HUDEP-2 (cell line): ENCODE measurements around the gene PRR9.
"Not testable (repeated sequence)": the region's sequence is repeated elsewhere in the genome, so short reads cannot be mapped to it uniquely, and the experiment has no call there.

Experiments used
- DNase-seq, 76 experiments: peaks; one replicate each; lab custom pipeline; 2025; ENCODE audit not compliant: unreplicated experiment in 76 of 76; lab: John Stamatoyannopoulos, UW

Gene PRR9, protein sequence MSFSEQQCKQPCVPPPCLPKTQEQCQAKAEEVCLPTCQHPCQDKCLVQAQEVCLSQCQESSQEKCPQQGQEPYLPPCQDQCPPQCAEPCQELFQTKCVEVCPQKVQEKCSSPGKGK

DNA sequence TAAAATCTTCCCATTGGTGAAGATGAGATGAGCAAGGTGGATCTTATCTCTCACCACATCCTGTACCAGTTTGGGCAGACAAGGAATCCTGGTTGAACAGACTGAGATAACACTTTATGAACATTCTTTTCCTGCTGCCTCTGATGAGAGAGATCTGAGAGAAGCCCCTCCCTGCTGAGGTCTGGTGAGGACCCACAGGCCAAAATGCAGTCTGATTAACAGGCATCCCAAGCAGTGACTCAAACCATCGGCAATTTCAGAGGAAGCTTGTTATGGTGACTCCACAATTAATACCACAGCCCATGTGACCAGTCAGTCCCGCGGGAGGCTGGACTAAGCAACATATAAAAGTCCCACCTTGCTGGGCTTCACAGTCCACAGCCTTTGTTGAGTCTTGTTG is at the start of gene PRR9:
PRR9 (plus strand) TSS at position 373 of the 400 bp plus-strand sequence. CDS start 561 bp downstream, outside the sequence.
- DNase-seq: peak in 11 of 76 experiments; percentile 4 to 35 (median 19)

DNA sequence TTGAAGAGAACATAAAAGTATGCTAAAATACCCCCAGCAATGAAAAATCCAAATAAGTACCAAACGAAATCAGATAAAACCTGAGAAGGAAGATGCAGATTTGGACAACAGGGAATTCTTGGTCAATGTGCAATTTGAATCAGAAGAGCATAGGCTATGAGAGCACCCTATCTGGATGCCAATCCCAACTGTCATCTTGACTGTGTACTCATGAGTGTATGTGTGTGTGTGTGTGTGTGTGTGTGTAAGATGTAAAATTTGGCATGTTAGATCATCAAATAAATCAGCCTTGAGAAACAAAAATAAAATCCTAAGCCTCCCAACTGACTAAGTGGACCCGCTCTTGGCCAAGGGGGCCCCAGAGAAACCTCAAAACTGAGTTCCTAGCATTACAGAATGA is 48.7 kb upstream of the PRR9 start:
- no peak for DNase-seq

DNA sequence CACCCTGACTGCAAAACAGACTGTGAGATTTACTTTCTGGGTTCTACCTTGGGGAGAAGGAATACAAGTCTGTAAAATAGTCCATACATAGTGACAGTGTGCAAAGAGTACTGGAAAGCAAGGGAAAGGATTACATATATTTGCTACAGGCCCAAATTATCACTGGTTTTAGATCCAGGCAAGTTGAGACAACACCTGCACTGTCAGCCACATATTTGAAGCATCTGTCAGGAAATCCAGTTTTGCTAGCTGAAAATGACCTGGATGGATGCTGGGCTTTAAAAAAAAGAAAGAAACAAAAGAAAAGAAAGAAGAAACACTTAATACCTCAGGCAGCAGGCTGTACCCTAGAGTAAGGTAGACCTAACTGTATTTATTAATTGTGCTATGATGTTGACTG is 42.8 kb upstream of the PRR9 start:
- no peak for DNase-seq

DNA sequence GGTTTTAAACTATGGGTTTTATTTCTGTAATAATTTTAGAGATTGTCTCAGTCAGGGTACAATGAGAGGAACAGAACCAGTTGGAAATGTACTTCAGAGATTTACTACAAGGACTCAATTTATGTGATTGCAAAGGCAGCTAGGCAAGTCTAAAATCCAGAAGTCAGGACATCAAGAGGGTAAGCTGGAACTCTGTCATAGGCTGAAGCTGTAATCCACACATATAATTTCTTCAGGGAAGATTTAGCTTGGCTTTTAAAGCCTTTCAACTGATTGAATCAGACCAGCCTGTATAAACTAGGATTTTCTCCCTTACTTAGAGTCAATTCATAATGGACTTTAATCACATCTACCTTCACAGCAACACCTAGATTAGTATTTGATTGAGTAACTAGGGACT is 38.5 kb upstream of the PRR9 start:
- DNase-seq: no peak

DNA sequence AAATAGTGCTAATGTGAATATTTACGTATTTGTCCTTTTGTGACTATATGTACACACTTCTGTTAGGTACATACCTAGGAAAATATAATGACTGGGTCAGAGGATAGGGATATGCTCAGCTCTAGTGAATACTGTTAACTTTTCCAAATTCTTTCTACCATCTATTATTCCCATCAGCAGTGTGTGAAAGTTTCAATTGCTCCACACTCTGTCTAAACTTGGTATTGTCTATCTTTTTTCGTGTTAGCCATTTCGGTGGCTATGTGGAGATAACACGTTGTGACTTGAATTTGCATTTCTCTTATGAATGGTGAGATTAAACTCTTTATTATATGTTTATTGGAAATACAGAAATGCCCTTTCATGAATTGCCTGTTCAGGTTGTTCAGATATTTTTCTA is 36.8 kb upstream of the PRR9 start:
- DNase-seq: peak in 3 of 76 experiments; percentile 8 to 9 (median 8)

DNA sequence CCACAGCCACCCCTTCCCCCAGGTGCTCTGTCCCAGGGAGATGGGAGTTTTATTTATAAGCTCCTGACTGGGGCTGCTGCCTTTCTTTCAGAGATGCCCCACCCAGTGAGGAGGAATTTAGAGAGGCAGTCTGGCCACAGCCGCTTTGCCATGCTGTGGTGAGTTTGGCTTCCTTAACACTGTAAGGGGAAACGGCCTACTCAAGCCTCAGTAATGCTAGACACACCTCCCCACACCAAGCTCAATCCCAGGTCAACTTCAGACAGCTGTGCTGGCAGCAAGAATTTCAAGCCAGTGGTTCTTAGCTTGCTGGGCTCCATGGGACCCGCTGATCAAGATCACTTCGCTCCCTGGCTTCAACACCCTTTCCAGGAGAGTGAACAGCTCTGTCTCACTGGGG is 29.1 kb upstream of the PRR9 start:
- DNase-seq: not testable (repeated sequence)

DNA sequence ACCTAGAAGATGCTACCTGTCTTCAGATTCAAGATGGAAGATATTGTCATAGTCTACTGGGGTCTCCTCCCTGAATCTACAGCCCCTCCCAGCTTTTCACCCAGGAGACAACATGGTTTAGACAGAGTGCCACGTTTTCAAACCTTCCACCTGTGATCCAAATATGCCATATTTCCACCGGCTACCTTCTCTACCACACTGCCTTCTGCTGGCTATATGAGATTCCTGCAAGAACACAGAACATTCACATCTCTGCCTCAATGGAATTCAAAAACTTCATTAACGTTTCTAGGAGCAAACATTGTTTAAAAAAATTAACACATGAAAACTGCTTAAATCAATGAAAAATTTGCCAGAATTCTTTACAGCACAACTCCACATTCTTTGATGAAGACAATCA is 27.0 kb upstream of the PRR9 start:
- peak in 17 of 76 experiments; percentile 3 to 41 (median 12) for DNase-seq

DNA sequence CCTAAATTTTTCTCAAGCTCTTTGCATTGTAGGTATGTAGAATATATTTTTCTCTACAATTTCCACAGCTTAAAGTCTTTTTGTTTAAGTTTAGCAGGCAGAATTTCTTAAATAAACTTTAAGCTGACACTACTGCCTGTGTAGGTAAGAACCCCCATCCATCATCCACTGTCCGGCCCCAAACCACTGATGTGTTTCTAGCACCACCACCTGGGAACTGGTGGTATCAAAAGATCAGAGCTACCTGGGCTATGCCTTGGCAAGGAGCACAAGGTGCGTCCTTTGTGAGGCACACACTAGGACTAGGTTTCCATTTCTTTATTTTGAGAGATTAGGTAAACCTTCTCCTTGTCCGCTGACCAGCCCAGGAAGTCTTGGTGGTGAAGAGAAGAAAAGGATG is 24.7 kb upstream of the PRR9 start:
- DNase-seq: peak in 27 of 76 experiments; percentile 2 to 36 (median 10)

DNA sequence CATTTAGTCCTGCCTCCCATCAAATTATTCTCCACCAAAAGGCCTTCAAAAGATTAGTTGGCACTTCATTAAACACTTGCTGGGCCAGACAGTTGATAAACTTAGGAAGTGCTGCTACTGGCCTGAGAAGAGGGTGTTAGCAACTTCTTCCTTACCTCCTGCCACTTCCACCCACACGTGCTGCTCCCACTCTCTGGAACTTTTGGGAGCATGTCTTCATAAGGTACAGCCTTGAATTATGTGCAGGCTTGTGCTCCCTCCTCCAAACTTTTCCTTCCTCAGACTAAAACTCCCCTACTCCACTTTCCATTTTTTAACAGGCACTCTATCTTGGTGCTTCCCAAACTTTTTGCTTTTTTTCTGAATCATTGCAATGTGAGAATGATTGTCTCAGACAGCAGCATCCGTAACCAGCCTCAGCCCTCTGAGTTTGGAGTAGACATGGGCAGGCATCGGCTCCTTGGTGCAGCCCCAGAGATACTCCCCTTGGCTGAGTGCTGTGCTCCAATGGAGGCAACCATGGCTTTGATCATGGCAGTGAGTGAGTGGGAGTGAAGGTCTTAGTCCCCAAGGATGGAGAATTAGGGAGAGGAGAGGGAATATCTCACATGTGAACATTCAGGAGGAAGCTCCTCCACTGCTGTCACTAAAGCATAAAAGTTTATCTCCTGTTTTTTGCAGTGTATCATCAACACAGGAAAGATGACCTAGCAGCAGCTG is 22.9 kb upstream of the PRR9 start:
- DNase-seq: no peak

DNA sequence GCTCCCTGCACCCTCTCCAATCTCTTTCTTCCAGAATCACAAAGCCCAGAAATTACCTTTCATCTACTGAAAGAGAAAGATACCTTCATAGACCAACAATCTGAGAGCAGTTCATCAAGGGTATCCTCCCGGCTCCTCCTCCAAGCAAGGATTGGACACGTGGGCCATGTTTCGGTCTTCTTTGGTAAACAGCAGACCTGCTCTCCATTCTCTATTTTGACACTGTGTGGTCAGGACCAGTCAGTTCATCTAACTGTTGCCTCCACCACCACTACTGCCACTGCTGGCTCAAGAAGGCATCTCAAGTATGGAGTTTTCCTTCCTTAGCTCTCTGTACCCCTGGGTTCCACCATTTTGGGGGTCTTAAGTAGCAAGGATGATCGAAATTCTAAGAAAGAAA is 22.2 kb upstream of the PRR9 start:
- DNase-seq: no peak

DNA sequence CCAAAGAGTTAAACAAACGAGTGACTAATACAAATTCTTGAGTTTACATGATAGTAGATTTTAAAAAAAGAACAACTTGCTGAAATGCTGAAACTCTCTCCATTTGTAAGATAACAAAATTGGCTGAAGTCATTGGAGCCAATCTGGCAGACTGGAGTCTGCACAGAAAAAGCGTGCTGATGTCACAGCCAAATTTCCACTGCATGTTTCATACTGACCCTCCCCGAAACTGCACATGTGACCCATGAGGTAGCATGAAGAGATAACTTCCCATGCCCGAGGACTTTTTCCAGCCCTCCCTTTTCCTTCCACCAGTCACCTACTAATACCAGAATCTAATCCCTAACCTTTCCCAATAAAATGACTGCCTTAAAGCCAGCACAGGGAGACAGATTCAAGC is 15.4 kb upstream of the PRR9 start:
- DNase-seq: no peak

DNA sequence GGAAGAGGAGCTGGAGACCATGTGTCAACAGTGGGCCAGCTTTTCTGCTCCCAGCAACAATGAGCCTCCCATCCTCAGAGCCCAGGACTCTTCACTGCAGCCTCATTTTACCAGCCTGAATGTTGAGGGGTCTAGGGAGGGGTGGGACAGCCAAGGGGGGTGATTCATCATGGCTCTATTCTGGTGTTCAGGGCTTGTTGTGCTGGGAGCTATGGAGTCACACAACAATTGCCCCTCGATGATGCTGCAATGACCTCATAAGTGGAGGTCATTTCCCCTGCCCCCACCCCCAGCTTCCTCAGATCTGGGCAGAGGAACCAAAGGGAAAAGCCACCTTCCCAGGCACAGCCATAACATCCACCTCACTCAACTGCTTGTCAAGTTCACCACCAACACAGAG is 14.3 kb upstream of the PRR9 start, which contains the start of gene LELP1:
LELP1 (plus strand) TSS at position 301 of the 400 bp plus-strand sequence. CDS start 1,278 bp downstream, outside the sequence.
- no peak for DNase-seq

DNA sequence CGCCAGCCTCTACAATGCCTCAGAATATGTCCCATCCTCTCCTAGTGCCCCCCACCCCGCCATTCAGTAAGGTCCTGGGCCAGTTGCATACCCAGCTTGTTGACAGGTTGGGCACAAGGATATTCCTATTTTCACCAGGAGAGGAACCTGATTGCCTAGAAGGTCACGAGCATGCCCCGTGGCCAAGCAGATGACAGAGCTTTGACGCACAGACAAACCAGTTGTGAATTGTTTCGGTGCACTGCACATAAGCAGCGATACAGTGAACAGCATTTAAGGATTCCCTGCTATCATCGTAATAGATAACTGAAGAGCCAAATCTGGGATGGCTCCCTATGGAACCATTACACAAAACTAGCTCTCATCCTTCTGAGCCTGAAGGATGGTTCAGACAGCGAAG is 10.8 kb upstream of the PRR9 start:
- no peak for DNase-seq

DNA sequence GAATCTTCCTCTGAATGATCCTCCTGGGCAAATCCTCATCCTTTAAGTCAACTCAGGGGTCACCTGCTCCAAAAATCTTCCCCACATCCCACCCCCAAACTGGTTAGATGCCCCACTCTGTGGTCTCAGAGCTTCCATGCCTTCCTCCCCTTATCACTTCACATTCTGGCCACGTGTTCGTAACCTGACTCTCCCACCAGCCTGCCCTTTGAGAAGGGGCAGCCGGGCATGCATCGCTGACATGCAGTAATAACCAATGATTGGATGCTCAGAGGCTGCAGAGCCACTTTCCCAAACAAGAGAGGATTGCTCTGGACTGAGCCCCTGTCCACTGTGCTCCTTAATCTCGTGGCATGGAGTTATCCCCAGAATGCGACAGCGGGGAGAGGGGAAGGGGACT is 7.2 kb upstream of the PRR9 start:
- no peak for DNase-seq

DNA sequence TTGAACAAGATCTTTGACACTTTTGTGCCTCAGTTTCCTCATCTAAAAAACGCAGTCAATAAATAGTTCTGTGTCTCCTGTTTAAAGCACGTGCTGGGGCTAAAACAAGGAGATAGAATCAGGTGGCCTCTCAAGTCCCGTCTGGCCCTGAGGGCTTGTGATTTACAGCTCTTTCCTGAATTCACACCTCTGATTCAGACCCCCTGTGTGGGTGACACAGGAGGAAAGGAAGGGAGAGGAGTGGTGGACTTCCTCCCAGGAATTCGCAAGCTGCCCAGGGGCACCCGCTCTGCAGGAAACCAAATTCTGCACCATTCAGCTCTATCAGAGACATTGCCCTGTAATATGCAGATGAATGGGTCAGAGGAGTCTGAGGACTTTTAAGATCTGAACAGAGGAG is 5.2 kb upstream of the PRR9 start:
- no peak for DNase-seq

DNA sequence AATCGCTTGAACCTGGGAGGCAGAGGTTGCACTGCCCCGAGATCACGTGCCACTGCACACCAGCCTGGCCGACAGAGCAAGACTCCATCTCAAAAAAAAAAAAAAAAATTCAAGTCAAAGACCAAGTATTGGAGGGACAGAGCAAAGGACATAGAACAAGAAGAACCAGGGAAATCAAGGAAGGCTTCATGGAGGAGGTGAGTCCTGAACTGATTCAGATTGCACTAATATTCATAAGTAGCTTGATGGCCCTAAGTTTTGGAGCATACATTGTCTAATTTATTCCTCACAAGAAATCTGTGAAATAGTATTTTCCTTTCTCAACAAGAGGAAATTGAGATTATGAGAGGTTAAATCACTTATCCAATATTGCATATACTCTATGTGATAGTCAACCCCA is 3.9 kb upstream of the PRR9 start:
- no peak for DNase-seq

DNA sequence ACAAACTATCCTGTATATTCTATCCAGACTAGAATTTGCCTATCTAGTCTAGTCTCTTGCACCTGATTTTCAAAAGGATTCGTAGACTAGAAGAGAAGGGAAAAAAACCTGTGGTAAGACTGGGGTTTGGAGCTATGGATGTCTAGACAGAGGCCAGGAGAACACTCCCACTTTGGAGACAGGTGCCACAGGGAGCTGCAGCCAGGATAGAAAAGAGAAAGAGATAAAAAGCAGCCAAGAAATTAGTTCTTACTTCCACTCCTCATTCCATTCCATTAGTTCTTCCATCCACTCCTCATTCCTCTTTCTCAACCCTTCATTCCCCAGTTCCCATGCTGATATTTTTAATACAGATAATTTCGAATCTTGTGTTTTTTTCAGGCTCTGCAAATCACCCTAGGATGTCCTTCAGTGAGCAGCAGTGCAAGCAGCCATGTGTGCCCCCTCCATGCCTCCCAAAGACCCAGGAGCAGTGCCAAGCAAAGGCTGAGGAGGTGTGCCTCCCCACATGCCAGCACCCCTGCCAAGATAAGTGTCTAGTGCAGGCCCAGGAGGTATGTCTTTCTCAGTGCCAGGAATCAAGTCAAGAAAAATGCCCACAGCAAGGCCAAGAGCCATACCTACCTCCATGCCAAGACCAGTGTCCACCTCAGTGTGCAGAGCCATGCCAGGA is 496 bp downstream of the PRR9 start:
- DNase-seq: no peak

DNA sequence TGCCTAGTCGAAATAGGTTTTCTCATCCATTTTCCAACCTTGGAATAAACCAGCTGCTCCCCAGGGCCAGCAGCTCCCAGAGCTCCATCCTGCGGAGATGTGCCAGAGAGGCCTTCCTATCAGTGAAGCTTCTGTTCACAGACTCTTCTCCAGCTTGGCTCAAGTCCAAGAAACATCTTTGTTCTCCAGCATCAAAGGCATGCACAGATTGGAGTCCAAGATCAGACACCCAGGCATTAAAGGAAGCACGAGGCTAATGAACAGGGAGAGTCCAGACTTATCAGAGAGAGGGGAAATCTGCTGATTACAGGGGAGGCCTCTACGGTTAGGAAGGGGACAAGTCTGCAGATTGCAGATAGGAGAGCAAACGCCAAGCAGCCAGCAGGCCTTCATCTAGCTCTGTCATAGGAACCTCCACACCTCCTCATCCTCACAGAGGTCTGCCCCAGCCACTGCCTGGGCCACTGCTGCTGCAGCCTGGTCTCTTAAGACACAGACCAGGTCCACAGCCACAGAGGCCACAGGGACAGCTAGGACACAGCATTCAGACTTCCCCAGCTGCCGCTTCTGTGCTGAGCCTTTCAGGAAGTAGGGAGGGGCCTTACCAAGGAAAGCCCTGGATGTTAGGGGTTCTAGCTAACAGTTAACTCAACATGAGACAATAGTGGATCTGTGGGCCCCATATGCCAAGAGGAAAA is 3.4 kb downstream of the PRR9 start:
- peak in 42 of 76 experiments; percentile 4 to 70 (median 37) for DNase-seq

DNA sequence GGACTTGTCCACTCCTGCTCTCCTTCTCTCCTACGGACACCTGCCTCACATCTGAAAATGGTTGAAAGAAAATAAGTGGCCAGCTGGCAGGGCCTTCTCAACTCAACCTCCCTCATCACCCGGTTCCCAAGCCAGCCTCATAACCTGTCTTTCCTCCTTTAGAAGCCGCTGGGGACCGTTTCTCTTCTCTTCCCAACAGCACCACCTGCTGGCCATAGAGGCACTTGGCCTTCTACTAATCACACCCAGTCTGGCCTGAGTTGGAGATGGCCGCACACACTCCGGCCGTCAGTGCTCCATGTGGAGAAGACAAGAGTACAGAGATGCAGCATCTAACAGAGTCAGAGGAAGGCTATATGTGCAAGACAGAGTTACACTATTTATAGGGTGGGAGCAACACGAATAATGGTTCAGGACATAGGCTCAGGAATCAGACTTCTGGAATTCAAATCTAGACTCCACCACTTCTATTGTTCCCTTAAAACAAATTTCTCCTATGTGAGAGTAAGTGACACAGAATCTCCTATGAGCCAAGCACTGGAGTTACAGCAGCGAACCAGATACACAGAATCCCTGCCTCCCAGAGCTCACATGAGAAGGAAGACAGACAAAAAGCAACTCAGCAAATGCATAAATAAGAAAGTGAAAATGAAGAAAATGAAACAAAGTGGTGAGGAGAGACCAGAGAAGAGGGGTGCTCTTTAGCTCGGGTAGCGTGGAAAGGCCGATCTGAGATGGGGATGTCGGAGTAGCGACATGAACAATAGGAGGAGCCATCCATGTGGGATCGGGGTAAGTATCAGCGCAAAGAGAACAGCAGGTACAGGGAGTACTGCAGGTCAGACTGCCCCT is 5.9 kb downstream of the PRR9 start:
- peak in 61 of 76 experiments; percentile 3 to 71 (median 36) for DNase-seq

DNA sequence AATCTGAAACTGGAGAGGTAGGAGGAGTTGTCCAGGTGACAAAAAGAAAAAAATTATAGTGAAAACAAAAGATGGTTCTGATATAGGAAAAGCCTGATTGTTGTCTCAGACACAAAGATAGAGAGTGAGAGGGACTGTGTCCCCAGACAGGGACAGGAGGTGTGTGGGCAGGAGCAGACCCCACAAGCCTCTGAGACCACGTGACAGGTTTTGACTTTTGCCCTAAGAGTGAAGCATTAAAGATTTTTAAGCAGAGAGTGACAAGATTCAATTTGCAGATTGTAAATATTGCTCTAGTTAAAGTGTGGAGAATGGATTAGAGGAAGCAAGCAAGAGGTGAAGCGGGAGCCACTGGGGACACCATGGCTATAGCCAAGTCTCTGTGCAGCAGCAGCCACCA is 10.4 kb downstream of the PRR9 start:
- DNase-seq: no peak
